ENCODE data around the gene RLBP1.

RLBP1 gene

DNA sequence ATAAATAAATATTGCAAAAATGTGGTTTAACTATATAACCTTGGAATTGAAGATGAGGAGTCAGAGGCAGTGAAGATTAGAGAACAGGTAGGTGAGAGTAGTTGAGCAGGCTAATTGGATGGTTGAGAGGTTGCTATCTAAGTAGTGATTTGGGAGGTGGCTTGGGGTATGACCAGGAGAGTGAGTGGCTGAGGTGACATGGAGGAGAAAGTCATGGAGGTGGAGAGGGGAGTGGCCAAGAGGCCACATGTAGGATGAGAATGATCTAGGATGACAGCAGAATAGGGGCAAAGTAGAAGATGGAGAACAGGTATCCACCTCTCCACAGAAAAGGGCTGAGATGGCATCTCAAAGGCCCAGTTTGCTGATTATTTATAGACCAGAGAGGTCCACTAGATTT lies 10.5 kb upstream of the RLBP1 start:
- no peak overlapping the region for H3K4me3 ChIP-seq (replicated peaks; ENCODE audit: insufficient read depth, low read length)
- TF ChIP-seq SPI1 (IDR thresholded peaks at IDR 0.05; ENCODE audit: borderline replicate concordance, low read depth) (no peak), POLR2AphosphoS5 (IDR thresholded peaks at IDR 0.05; ENCODE audit: low read depth) (no peak), CTCF (IDR thresholded peaks at IDR 0.05; ENCODE audit: insufficient read depth, low read length) (no peak), GABPA (IDR thresholded peaks at IDR 0.05; ENCODE audit: low read depth) (no peak)
- TF ChIP-seq, protein P1, sequence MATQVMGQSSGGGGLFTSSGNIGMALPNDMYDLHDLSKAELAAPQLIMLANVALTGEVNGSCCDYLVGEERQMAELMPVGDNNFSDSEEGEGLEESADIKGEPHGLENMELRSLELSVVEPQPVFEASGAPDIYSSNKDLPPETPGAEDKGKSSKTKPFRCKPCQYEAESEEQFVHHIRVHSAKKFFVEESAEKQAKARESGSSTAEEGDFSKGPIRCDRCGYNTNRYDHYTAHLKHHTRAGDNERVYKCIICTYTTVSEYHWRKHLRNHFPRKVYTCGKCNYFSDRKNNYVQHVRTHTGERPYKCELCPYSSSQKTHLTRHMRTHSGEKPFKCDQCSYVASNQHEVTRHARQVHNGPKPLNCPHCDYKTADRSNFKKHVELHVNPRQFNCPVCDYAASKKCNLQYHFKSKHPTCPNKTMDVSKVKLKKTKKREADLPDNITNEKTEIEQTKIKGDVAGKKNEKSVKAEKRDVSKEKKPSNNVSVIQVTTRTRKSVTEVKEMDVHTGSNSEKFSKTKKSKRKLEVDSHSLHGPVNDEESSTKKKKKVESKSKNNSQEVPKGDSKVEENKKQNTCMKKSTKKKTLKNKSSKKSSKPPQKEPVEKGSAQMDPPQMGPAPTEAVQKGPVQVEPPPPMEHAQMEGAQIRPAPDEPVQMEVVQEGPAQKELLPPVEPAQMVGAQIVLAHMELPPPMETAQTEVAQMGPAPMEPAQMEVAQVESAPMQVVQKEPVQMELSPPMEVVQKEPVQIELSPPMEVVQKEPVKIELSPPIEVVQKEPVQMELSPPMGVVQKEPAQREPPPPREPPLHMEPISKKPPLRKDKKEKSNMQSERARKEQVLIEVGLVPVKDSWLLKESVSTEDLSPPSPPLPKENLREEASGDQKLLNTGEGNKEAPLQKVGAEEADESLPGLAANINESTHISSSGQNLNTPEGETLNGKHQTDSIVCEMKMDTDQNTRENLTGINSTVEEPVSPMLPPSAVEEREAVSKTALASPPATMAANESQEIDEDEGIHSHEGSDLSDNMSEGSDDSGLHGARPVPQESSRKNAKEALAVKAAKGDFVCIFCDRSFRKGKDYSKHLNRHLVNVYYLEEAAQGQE (IDR thresholded peaks at IDR 0.05; ENCODE audit: insufficient replicate concordance, low read depth), result no peak
- DNase-seq (ENCODE audit: low read depth in 1 of 2, low spot score in 1 of 2), result no peak
- no peak overlapping the region for H3K27ac ChIP-seq (replicated peaks)
- no peaks in the 10 kb centered on the region for H3K27me3 ChIP-seq (ENCODE audit: insufficient read depth, poor library complexity, severe bottlenecking)

DNA sequence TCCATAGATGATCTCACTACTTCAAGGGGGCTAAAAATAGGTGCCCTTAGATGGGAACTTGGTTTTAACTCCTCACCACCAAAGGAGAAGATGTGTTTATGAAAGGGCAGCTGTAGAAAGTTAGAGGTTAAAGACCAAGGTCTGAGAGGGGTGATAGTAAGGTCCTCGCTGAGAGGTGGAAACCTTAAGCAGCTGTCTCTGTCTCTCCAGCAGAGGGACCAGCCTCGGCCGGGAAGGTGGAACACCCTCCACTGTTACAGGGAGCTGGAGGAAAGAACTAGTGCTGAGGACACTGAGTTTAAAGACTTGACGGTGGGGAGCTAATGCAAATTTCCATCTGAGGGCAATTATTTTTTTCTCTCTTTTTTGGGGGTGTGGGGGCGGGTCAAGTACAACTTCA lies 8.9 kb upstream of the RLBP1 start:
- Histone ChIP-seq H3K27me3 (ENCODE audit: insufficient read depth, poor library complexity, severe bottlenecking) (no peaks in the 10 kb centered on the region), H3K27ac (replicated peaks) (no peak overlapping the region), H3K4me3 (replicated peaks; ENCODE audit: insufficient read depth, low read length) (no peak overlapping the region)
- no peak for TF ChIP-seq SPI1 (IDR thresholded peaks at IDR 0.05; ENCODE audit: borderline replicate concordance, low read depth)
- no peak for TF ChIP-seq GABPA (IDR thresholded peaks at IDR 0.05; ENCODE audit: low read depth)
- no peak for DNase-seq (ENCODE audit: low read depth in 1 of 2, low spot score in 1 of 2)

- no peaks in the 10 kb centered on the region for H3K27me3 ChIP-seq (ENCODE audit: insufficient read depth, poor library complexity, severe bottlenecking)
- no peak overlapping the region for H3K4me3 ChIP-seq (replicated peaks; ENCODE audit: insufficient read depth, low read length)
- TF ChIP-seq POLR2AphosphoS5 (IDR thresholded peaks at IDR 0.05; ENCODE audit: low read depth), result no peak
- no peak for TF ChIP-seq GABPA (IDR thresholded peaks at IDR 0.05; ENCODE audit: low read depth)
- TF ChIP-seq, protein P1 (IDR thresholded peaks at IDR 0.05; ENCODE audit: insufficient replicate concordance, low read depth), result no peak
- TF ChIP-seq CTCF (IDR thresholded peaks at IDR 0.05; ENCODE audit: insufficient read depth, low read length), result no peak
- TF ChIP-seq SPI1 (IDR thresholded peaks at IDR 0.05; ENCODE audit: borderline replicate concordance, low read depth), result no peak
- no peak for DNase-seq (ENCODE audit: low read depth in 1 of 2, low spot score in 1 of 2)
- H3K27ac ChIP-seq (replicated peaks), result no peak overlapping the region
Measured at GRCh38 chr15:89227425-89227824, 6.0 kb upstream of the RLBP1 start.

DNA sequence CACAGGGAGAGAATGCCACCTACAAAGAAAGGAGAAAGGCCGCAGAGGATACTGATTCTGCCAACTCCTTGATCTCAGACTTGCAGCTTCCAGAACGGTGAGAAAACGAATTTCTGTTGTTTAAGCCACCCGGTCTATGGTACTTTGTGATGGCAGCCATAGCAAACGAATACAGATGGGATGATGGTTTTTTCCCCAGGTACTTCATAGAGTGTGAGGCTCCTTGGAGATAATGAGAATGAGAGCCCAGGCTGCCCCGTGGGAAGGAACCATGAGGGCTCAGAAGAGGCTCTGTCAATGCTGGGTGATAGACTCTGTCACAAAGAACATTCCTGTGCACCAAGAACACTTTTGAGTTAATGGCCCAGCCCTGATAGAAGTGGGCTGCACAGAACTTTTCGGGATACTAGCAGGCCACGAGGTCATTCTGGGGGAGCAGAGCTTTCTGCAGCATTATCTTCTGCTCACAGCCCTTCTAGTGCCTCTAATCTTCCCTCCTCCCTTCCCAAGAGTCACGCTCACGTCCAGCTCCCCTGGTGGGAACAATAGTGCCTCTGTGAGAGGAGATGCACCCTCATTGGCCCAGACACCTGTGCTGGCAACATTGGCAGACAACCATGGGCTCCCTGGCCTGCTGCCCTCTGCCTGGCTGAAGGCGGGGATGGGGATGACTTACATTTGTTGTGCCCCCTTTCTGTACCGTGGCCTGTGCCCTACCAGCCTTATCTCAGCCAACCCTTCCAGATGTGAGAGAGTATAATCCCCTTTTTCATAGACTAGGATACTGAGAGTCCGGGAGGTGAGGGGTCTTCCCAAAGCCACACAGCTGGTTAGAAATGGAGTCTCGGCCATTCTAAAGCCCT lies 5.2 kb upstream of the RLBP1 start:
- DNase-seq (ENCODE audit: low read depth in 1 of 2, low spot score in 1 of 2), result no peak
- Histone ChIP-seq H3K4me3 (replicated peaks; ENCODE audit: insufficient read depth, low read length) (no peak overlapping the region), H3K27ac (replicated peaks) (no peak overlapping the region), H3K27me3 (ENCODE audit: insufficient read depth, poor library complexity, severe bottlenecking) (no peaks in the 10 kb centered on the region)
- no peak for TF ChIP-seq SPI1 (IDR thresholded peaks at IDR 0.05; ENCODE audit: borderline replicate concordance, low read depth)

Measured in HL-60 (cell line).